ENCODE measurements around the gene NCOR2.
"Not testable (repeated sequence)": the region's sequence is repeated elsewhere in the genome, so short reads cannot be mapped to it uniquely, and the experiment has no call there.

The NCOR2 gene

DNA sequence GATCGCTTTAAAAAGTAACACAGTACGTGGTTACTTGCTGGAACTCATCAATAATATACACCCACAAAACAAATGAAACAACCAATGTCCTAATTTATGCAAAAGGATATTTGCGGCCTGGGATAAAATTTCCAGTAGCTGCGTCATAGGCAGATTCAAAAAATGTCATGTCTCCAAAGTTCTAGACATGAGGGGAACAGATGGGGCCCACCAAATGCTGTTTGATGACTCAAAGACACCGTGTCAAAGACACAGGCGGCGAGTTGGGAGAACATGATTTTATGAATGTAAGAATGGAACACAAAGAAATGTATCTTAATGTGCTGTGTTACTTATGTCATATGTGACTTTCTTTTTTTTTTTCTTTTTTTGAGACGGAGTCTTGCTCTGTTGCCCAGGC lies 34.3 kb upstream of the NCOR2 start:
- no peak for DNase-seq (ENCODE audit: low read depth in 2 of 2)

GRCh38 chr12:124599074-124599999 lies 31.9 kb upstream of the NCOR2 start:
- no peak for DNase-seq (ENCODE audit: low read depth in 2 of 2)

DNA sequence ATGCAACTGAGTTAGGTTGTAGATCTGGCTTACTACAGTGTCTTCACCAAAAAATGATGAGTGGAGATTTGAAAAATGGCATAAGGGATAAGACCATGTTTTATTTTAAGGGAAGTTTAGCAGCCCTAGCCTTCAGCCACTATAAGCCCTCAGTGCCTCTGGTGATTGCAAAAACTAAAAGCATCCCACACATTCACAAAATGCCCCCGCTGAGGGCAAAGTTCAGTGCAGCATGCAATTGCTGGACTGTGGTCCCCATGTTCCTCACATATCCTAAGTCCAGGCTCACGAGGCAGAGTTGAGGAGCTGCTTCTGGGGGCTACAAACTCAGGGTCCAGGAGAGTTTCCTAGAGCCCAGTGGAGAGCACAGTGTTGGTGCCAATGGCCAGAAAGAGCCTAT lies 29.6 kb upstream of the NCOR2 start:
- DNase-seq (ENCODE audit: low read depth in 2 of 2), result no peak

- no peak for DNase-seq (ENCODE audit: low read depth in 2 of 2)
These were observed 28.0 kb upstream of the NCOR2 start for GRCh38 chr12:124595444-124595843.

DNA sequence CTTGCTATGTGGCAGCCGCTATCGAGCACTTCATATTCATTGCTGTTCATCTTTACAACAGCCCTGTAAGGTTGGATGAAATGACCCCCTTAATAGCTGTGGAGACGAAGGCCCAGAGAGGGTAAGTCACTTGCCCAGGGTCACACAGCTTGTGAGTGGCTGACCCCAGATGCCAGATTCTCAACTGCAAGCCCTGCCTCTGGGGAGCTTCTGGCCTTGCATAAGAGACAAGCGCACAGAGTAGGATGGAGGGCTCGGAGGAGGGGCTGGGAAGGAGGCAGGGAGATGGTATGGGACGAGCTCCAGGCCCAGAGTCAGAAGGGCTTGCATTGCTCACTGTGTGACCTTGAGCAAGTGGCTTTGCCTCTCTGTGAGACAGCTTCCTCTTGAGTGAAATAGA lies 27.4 kb upstream of the NCOR2 start:
- no peak for DNase-seq (ENCODE audit: low read depth in 2 of 2)

DNA sequence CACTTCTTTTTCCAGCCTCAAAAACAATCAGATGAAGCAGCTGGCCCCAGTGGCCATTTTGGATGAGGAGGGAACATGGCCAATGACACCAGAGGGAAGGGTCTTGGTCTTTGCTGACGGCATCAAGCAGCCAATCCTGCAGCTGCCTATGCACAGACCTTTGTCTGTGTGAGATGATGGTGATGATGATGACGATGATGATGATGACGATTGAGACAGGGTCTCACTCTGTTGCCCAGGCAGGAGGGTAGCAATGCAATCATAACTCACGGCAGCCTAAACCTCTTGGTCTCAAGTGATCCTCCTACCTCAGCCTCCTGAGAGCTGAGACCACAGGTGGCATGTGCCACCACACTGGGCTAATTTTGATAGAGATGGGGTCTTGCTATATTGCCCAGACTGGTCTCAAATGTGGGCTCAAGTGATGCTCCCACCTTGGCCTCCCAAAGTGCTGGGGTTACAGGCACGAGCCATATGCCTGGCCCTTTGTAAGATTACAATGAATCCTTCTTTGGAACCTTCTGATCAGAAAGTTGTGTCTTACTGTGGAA lies 26.5 kb upstream of the NCOR2 start:
- DNase-seq (ENCODE audit: low read depth in 2 of 2), result no peak

DNA sequence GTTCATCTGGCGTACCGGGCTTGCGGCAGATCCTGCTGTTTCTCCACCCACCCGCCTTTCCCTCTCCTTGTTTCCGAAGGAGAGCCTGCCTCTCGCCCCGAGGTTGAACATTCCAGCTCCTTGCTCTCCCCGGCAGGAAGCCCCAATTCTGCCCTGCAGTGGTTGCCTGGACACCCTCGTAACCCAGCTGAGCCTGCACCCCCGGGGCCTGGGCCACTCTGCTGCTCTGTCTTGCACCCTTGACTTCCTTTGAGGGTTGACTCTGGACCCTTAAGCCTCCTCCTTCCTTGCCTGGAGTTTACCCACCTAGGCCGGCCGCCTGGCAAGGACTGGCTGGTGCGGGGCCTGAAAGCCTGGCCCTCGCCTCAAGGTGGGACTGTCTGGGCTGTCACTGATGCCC lies 25.8 kb upstream of the NCOR2 start:
- DNase-seq (ENCODE audit: low read depth in 2 of 2), result no peak

DNA sequence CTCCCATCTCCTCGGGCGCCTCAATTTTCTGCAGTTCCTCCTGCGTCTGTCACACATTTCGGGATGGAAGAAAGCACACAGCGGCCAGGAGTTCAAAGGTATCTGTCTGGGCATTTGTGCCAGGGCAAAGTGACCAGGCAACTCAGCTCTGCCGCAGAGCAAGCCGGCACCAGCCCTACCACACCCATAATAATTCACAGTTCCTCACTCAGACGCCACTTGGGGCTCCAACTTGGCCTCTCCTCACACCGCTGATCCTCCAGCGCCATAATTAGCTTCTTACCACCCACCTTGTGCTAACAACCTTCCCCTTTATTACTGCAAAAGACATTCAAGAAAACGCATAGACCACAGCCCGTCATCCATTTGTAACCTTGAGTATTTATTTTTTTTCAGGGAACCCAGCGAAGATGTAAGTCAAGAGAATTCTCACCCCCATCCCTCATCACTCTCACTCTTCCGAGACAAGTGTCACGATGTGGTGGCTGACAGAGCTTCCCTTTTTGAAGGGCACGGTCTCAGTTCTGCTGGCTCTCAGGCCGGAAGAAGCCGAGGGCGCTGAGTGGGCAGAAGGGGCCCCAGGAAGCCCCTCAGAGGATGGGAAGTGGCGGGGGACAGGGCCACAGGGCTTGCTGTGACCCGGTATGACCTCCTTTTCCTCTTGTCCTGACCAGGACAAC lies 25.2 kb upstream of the NCOR2 start:
- DNase-seq (ENCODE audit: low read depth in 2 of 2), result no peak

GRCh38 chr12:124592050-124592449 lies 24.6 kb upstream of the NCOR2 start:
- no peak for DNase-seq (ENCODE audit: low read depth in 2 of 2)

- DNase-seq (ENCODE audit: low read depth in 2 of 2), result no peak
These were observed 23.0 kb upstream of the NCOR2 start for GRCh38 chr12:124590447-124590846.

DNA sequence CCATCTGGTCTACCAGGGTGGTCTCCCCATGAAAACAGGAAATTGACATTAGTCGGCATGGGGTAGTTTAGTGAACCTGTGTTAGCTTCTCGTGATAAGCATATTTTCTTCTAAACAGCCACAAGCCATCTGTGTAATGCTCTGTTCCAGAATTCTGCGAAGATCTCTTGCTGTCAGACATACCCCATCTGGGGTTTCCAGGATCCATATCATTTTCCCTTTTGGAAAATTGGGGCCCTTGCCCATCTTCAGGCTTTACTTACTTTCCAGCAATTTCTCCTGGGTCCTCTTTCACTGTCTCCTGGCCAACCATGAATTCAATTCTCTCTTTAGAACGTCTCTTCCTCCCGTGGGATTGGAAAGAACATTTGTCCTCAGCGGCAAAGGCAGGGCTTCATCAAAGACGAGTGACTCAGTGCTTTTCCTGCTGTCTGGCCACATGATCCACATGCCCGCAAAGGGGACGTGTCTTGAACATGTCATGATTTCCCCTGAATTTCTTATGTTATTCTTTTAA lies 21.4 kb upstream of the NCOR2 start:
- peak in 1 of 2 donors; percentile 38 for DNase-seq (ENCODE audit: low read depth in 2 of 2)

DNA sequence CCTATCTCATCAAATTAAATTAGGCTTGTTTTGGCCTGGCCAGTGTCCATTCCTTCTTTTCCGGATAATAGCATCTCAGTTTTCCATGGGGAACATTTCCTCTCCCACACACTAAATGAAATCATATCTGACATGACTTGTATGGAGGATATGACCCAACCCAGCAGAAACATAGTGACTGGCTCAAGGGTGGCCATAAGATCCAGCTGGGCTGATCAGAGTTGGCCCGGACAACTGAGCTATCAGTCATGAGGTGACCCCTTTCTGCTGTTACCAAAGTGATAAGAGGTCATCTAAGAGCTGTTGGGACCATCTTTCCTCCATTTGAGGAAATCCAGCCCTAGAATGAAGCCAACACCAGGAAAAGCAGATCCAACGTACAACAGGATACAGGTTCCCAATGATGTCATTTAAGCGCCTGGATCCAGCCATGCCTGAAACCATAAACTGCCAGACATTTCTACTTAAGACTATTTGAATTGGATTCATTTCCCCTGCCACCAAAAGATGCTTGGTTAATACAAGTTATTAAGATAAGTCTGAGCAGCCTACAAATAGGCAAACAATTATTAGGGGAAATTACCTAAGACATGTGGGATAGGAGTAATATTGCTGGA lies 20.7 kb upstream of the NCOR2 start:
- DNase-seq (ENCODE audit: low read depth in 2 of 2), result no peak

GRCh38 chr12:124586756-124587155 lies 19.3 kb upstream of the NCOR2 start:
- no peak for DNase-seq (ENCODE audit: low read depth in 2 of 2)

- not testable (repeated sequence) for DNase-seq (ENCODE audit: low read depth in 2 of 2)
These were observed 17.1 kb upstream of the NCOR2 start for GRCh38 chr12:124584494-124584893.

DNA sequence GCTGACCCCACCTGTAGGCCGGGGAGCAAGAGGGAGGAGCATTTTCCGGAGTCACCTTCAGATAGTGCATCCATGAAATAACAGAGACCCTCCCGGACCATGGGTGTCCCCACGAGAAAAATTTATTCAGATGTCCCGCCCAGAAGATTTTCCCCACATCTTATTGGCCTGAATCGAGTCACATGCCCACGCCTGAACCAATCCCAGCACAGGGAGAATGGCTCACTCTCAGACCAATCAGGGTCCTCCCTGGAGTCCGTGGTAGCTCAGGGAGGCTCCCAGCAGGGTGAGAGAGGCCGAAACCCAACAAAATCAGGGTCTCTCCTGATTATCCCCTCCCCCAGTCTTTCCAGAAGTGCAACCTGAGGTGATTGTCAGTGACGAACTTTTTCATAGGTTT lies 16.4 kb upstream of the NCOR2 start:
- no peak for DNase-seq (ENCODE audit: low read depth in 2 of 2)

DNA sequence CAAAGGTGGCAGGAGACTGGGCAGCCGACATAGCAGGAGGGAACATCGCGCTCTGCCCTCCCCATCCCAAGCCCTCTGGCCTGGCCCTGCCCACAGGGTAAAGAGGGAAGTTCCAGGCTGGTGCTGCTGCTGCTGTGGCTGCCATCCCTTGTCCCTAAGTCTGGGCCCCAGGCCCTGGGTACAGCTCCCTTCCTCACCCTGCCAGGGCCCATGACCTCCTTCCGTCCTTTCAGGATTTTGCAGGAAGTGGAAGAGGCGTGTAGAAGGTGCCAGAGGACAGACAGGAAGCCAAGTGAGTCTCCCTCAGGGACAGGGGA lies 14.7 kb upstream of the NCOR2 start:
- no peak for DNase-seq (ENCODE audit: low read depth in 2 of 2)

- DNase-seq (ENCODE audit: low read depth in 2 of 2), result no peak
These were observed 14.1 kb upstream of the NCOR2 start for GRCh38 chr12:124581307-124582107.

- no peak for DNase-seq (ENCODE audit: low read depth in 2 of 2)
These were observed 12.6 kb upstream of the NCOR2 start for GRCh38 chr12:124579921-124580517.

DNA sequence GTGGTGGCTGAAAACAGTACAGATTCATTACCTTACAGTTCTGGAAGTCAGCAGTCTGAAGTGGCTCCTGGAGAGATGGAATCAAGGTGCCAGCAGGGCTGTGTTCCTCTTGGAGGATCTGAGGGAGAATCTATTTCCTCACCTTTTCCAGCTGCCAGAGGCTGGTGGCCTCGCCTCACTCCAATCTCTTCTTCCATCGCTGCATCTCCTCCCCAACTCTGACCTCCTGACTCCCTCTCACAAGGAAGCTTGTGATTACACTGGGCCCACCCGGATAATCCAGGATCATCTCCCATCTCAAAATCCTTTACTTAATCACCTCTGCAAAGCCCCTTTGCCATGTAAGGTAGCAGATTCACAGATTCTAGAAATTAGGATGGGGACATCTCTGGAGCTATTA lies 11.4 kb upstream of the NCOR2 start:
- no peak for DNase-seq (ENCODE audit: low read depth in 2 of 2)

DNA sequence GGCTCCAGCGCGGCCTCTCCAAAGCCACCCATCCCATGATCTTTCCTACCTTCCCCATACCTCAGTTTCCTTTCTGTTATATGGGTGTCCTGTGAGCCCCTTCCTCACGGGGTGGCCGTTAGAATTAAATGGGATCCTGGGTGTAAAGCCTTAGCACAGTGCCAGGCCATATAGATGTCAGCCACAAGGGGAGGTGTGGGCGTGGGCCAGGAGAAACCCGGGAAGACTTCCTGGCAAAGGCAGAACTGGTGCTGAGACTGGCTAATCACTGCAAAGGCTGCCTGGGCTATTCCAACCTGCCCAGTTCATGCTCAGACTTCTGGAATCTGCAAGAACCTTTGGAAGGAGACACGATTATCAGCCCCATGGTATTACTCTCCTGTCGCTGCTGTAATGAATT lies 11.0 kb upstream of the NCOR2 start:
- no peak for DNase-seq (ENCODE audit: low read depth in 2 of 2)

GRCh38 chr12:124577986-124578385 lies 10.6 kb upstream of the NCOR2 start:
- DNase-seq (ENCODE audit: low read depth in 2 of 2), result no peak
